ENCODE measurements around the gene SHISA9. TPM values are rescaled to one million over a fixed set of nuclear protein-coding genes. Genes with fewer than 3 reads are reported as not detected.

The SHISA9 gene
- total and polyA plus RNA-seq, 2 of the 4 experiments (the other 2 are of a cell fraction) = under 0.01 TPM; not detected in 1

DNA sequence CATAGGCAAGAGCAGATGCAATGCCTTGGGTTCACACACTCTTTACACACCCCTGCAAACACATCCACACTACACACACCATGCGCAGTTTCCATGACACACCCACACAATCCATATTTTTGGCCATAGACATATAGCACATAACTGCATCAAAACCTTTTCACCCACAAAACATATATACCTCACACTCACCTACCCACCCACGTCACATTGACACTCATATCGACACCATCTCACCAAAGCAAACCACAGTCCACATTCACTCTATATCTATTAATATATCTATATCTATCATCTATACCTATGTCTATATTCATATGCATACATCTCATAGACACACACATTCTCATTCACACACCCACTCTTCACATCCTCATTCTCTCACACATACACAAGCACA, 246.9 kb downstream of the SHISA9 start:
- 100% methylated on average over 2 of the region's 3 CpGs; no CpG with 5 or more reads in 1 of the 2 experiments for WGBS, 2 experiments (ENCODE audit: extremely low coverage in 2 of 2, insufficient read length in 1 of 2)
- no peak overlapping the region for H4K91ac ChIP-seq (ENCODE audit: insufficient read depth, low read depth, low read length)
- H3K9me3 ChIP-seq (ENCODE audit: control insufficient read depth, insufficient read depth, low read length) = peaks cover 17% of the 10 kb centered on the region
- no peak overlapping the region for H3K4ac ChIP-seq (ENCODE audit: low read depth, low read length)
- no peaks in the 10 kb centered on the region for H3K9me1 ChIP-seq (ENCODE audit: insufficient read depth, low read length)
- in situ Hi-C loops (cut with MboI; ENCODE audit: low sequenced_read_pairs) = no loop called here
- no peak for TF ChIP-seq POLR2A (IDR thresholded peaks at IDR 0.05; ENCODE audit: low read depth, low read length)
- no peak for TF ChIP-seq MAFK (IDR thresholded peaks at IDR 0.05; ENCODE audit: low read depth, low read length)
- no peak overlapping the region for H3K4me2 ChIP-seq (ENCODE audit: low read depth, low read length)
- no peaks in the 10 kb centered on the region for H3K4me1 ChIP-seq (ENCODE audit: control insufficient read depth, insufficient read depth, low read length)
- H2BK120ac ChIP-seq (ENCODE audit: low read depth, low read length) = no peak overlapping the region
- ChIA-PET CTCF (no interaction called here), POLR2A (ENCODE audit: unreplicated experiment) (no interaction called here)
- no TSS peak for BruUV-seq (replicated peaks)
- H3K56ac ChIP-seq (ENCODE audit: extremely low read depth, insufficient read depth, low read length) = no peak overlapping the region
- no peak overlapping the region for H3K23ac ChIP-seq (ENCODE audit: low read depth, low read length)
- ATAC-seq (ENCODE audit: low read depth) = no peak
- no peaks in the 10 kb centered on the region for H3K27me3 ChIP-seq (ENCODE audit: control insufficient read depth, insufficient read depth, low read length)
- no peak overlapping the region for H4K5ac ChIP-seq (ENCODE audit: low read depth, low read length)
- no peak overlapping the region for H3K27ac ChIP-seq (ENCODE audit: insufficient read depth, low read length)
- no peaks in the 10 kb centered on the region for H3K36me3 ChIP-seq (ENCODE audit: control insufficient read depth, insufficient read depth, low read length)
- no peak overlapping the region for H2AFZ ChIP-seq (replicated peaks; ENCODE audit: low read length, poor library complexity)
- H3K9ac ChIP-seq (ENCODE audit: low read depth, low read length) = no peak overlapping the region
- intact Hi-C loops (cut with micrococcal nuclease) = no loop called here
- H2BK15ac ChIP-seq (ENCODE audit: low read depth, low read length) = no peak overlapping the region
- no peak overlapping the region for H2BK5ac ChIP-seq (ENCODE audit: low read depth, low read length, poor library complexity, severe bottlenecking)
- no peaks in the 10 kb centered on the region for H4K20me1 ChIP-seq (ENCODE audit: insufficient read depth, low read length)
- no peak overlapping the region for H4K8ac ChIP-seq (ENCODE audit: low read depth in 2 of 2, low read length in 2 of 2)
- H2AK5ac ChIP-seq (ENCODE audit: low read depth, low read length) = no peak overlapping the region
- H3K14ac ChIP-seq (replicated peaks; ENCODE audit: low read depth, low read length) = no peak overlapping the region
- H2AK9ac ChIP-seq (replicated peaks; ENCODE audit: low read depth, low read length, poor library complexity) = no peak overlapping the region
- H3K79me1 ChIP-seq (ENCODE audit: low read depth in 1 of 2, low read length in 2 of 2) = no peaks in the 10 kb centered on the region
- no peak overlapping the region for H3K18ac ChIP-seq (ENCODE audit: low read depth, low read length)
- no peak for DNase-seq
- dilution Hi-C loops (cut with HindIII; ENCODE audit: low sequenced_read_pairs, unreplicated experiment) = no loop called here
- H3K4me3 ChIP-seq (ENCODE audit: insufficient read depth, low read depth, low read length) = no peak overlapping the region
- H2BK20ac ChIP-seq (ENCODE audit: low read depth, low read length) = no peak overlapping the region
